Immature natural killer cell (primary cell): ENCODE data around the gene ICAM4. TPM values are rescaled to one million over a fixed set of nuclear protein-coding genes. Genes with fewer than 3 reads are reported as not detected.

Source experiments
- DNase-seq, 3 donors: peaks; one replicate each; pipeline ENCODE4 v3.0.0; 2022; ENCODE audit warnings: mixed read lengths in 1 of 3
- H3K27ac Mint-ChIP-seq, 6 donors: one replicate each; pipeline ENCODE4 v1.8.0; 2020; ENCODE audit warnings: mixed read lengths in 6 of 6, mild to moderate bottlenecking in 5 of 6, inconsistent platforms in 4 of 6, moderate library complexity in 3 of 6
- H3K27me3 Mint-ChIP-seq, 3 donors: one replicate each; pipeline ENCODE4 v1.8.0; 2020 to 2021; ENCODE audit warnings: low read depth in 3 of 3, mild to moderate bottlenecking in 3 of 3, mixed read lengths in 3 of 3, moderate library complexity in 3 of 3, inconsistent platforms in 1 of 3
- H3K36me3 Mint-ChIP-seq, 3 donors: one replicate each; pipeline ENCODE4 v1.8.0; 2020; ENCODE audit warnings: mixed read lengths in 3 of 3, inconsistent platforms in 2 of 3, mild to moderate bottlenecking in 2 of 3
- H3K4me1 Mint-ChIP-seq, 2 donors: one replicate each; pipeline ENCODE4 v1.8.0; 2020; ENCODE audit warnings: inconsistent platforms in 2 of 2, mild to moderate bottlenecking in 2 of 2, mixed read lengths in 2 of 2, moderate library complexity in 1 of 2
- H3K4me3 Mint-ChIP-seq, 5 donors: one replicate each; pipeline ENCODE4 v1.8.0; 2020; ENCODE audit warnings: mild to moderate bottlenecking in 5 of 5, mixed read lengths in 5 of 5, inconsistent platforms in 3 of 5, moderate library complexity in 3 of 5
- H3K9me3 Mint-ChIP-seq, 6 donors: one replicate each; pipeline ENCODE4 v1.8.0; 2020; ENCODE audit warnings: mild to moderate bottlenecking in 6 of 6, mixed read lengths in 6 of 6, inconsistent platforms in 4 of 6, moderate library complexity in 3 of 6
- polyA plus RNA-seq, 3 donors: library from polyadenylated mRNA; unstranded; fragments of 300-500 nt; fragmentation: Illumina TruSeq; gene quantifications; one replicate each; pipeline ENCODE4 v1.2.3, GENCODE V29; 2021

Gene ICAM4
- polyA plus RNA-seq, 3 donors from 2014 or later: 0.63 to 1.1 TPM; not detected in 1

- H3K4me1 Mint-ChIP-seq: peaks cover 76 to 78% of the 10 kb centered on the region in 2 donors
- peaks cover 0 to 2% (median 0%) of the 10 kb centered on the region in 6 donors for H3K9me3 Mint-ChIP-seq
- peaks cover 51 to 77% (median 54%) of the 10 kb centered on the region in 3 donors for H3K27me3 Mint-ChIP-seq
- peak overlapping the region in 1 of 6 donors; percentile 39 for H3K27ac Mint-ChIP-seq
- H3K4me3 Mint-ChIP-seq: peak overlapping the region; percentile 83 to 90 (median 85)
- DNase-seq: no peak
- H3K36me3 Mint-ChIP-seq: peaks cover 8 to 11% (median 9%) of the 10 kb centered on the region in 3 donors
These were observed 3.7 kb downstream of the ICAM4 start for GRCh38 chr19:10290357-10290875.

GRCh38 chr19:10290876-10291553 lies 4.3 kb downstream of the ICAM4 start:
- Mint-ChIP-seq H3K4me3 (peak overlapping the region; percentile 83 to 90 (median 85)), H3K9me3 (peaks cover 0 to 2% (median 0%) of the 10 kb centered on the region in 6 donors), H3K27ac (peak overlapping the region in 3 of 6 donors; percentile 32 to 71 (median 39)), H3K27me3 (peaks cover 54 to 81% (median 59%) of the 10 kb centered on the region in 3 donors), H3K36me3 (peaks cover 2 to 6% (median 3%) of the 10 kb centered on the region in 3 donors), H3K4me1 (peaks cover 78% of the 10 kb centered on the region in 2 donors)
- DNase-seq: peak; percentile 54 to 59 (median 55)

DNA sequence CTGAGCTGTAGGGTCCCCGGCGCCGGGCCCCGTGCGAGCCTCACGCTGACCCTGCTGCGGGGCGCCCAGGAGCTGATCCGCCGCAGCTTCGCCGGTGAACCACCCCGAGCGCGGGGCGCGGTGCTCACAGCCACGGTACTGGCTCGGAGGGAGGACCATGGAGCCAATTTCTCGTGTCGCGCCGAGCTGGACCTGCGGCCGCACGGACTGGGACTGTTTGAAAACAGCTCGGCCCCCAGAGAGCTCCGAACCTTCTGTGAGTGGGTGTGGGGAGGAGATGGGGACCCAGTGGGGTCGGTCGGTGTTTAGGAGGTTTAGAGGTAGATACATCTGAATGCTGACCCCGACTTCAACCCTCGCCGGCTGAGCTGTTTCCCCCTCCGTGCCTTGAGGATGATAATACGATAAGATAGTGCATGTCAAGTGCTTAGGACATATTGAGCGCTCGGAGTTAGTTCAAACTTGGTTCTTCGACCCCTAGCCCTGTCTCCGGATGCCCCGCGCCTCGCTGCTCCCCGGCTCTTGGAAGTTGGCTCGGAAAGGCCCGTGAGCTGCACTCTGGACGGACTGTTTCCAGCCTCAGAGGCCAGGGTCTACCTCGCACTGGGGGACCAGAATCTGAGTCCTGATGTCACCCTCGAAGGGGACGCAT lies 4.9 kb downstream of the ICAM4 start:
- peaks cover 0 to 3% (median 0%) of the 10 kb centered on the region in 6 donors for H3K9me3 Mint-ChIP-seq
- peaks cover 71% of the 10 kb centered on the region in 2 donors for H3K4me1 Mint-ChIP-seq
- H3K4me3 Mint-ChIP-seq: peak overlapping the region; percentile 83 to 90 (median 85)
- no peaks in the 10 kb centered on the region for H3K36me3 Mint-ChIP-seq
- peak in 1 of 3 donors; percentile 17 for DNase-seq
- H3K27ac Mint-ChIP-seq: peak overlapping the region in 4 of 6 donors; percentile 39 to 73 (median 56)
- H3K27me3 Mint-ChIP-seq: peaks cover 54 to 76% (median 59%) of the 10 kb centered on the region in 3 donors

- H3K27ac Mint-ChIP-seq: peak overlapping the region in 5 of 6 donors; percentile 39 to 73 (median 50)
- H3K4me1 Mint-ChIP-seq: peaks cover 65% of the 10 kb centered on the region in 2 donors
- peaks cover 0 to 3% (median 0%) of the 10 kb centered on the region in 6 donors for H3K9me3 Mint-ChIP-seq
- peaks cover 48 to 72% (median 56%) of the 10 kb centered on the region in 3 donors for H3K27me3 Mint-ChIP-seq
- H3K4me3 Mint-ChIP-seq: peak overlapping the region; percentile 83 to 90 (median 85)
- no peaks in the 10 kb centered on the region for H3K36me3 Mint-ChIP-seq
- peak; percentile 71 to 73 (median 72) for DNase-seq
These were observed 5.5 kb downstream of the ICAM4 start for GRCh38 chr19:10292206-10292788.

DNA sequence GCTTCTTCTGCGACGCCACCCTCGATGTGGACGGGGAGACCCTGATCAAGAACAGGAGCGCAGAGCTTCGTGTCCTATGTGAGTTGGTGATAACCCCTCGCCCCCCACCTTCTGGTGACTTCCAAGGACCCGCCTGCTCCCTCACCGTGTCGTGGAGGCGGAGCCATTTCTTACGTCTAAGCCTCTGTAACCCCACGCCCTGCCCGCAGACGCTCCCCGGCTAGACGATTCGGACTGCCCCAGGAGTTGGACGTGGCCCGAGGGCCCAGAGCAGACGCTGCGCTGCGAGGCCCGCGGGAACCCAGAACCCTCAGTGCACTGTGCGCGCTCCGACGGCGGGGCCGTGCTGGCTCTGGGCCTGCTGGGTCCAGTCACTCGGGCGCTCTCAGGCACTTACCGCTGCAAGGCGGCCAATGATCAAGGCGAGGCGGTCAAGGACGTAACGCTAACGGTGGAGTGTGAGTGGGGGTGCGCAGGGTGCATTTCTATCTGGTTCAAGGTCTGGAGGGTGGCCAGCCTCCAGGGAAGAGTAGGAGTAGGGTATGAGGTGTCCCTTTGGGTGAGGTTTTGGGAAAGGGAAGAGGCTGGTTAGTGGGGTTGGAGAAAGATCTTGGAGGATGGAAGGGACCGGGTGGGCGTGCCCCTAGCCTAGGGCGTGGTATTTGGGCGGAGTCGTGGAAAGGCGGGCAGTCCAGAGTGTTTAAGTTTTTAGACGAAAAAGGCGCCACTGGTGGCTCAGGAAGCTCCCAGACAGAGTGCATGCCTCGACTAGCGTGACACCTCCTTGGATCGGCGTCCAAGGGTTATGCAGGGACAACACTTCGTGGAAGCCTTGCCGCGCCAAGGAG lies 6.3 kb downstream of the ICAM4 start:
- peak in 2 of 3 donors; percentile 23 to 34 for DNase-seq
- no peaks in the 10 kb centered on the region for H3K36me3 Mint-ChIP-seq
- H3K9me3 Mint-ChIP-seq: peaks cover 0 to 3% (median 0%) of the 10 kb centered on the region in 6 donors
- peaks cover 58% of the 10 kb centered on the region in 2 donors for H3K4me1 Mint-ChIP-seq
- H3K4me3 Mint-ChIP-seq: peak overlapping the region; percentile 83 to 90 (median 85)
- peak overlapping the region in 5 of 6 donors; percentile 21 to 75 (median 50) for H3K27ac Mint-ChIP-seq
- H3K27me3 Mint-ChIP-seq: peaks cover 43 to 64% (median 52%) of the 10 kb centered on the region in 3 donors

DNA sequence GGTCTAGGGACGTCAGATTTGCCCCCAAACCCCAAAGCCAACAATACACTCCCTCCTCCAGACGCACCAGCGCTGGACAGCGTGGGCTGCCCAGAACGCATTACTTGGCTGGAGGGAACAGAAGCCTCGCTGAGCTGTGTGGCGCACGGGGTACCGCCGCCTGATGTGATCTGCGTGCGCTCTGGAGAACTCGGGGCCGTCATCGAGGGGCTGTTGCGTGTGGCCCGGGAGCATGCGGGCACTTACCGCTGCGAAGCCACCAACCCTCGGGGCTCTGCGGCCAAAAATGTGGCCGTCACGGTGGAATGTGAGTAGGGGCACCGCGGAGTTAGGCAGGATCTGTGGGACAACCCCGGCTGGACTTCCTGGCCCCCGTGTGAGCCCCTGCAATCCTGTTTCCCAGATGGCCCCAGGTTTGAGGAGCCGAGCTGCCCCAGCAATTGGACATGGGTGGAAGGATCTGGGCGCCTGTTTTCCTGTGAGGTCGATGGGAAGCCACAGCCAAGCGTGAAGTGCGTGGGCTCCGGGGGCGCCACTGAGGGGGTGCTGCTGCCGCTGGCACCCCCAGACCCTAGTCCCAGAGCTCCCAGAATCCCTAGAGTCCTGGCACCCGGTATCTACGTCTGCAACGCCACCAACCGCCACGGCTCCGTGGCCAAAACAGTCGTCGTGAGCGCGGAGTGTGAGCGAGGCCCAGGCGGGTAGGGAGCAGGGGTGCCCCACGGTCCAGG lies 7.0 kb downstream of the ICAM4 start:
- peak overlapping the region in 2 of 5 donors; percentile 86 to 90 for H3K4me3 Mint-ChIP-seq

GRCh38 chr19:10294368-10294697 lies 7.6 kb downstream of the ICAM4 start:
- Mint-ChIP-seq H3K27me3 (peaks cover 36 to 55% (median 47%) of the 10 kb centered on the region in 3 donors), H3K27ac (no peak overlapping the region), H3K4me1 (peaks cover 45 to 47% of the 10 kb centered on the region in 2 donors), H3K9me3 (peaks cover 0 to 3% (median 0%) of the 10 kb centered on the region in 6 donors), H3K36me3 (no peaks in the 10 kb centered on the region), H3K4me3 (peak overlapping the region; percentile 29 to 92 (median 49))
- DNase-seq: no peak

More for the DNA sequence above, 7.0 kb downstream of the ICAM4 start:
- Mint-ChIP-seq H3K36me3 (no peaks in the 10 kb centered on the region), H3K9me3 (peaks cover 0 to 3% (median 0%) of the 10 kb centered on the region in 6 donors), H3K4me1 (peaks cover 50 to 53% of the 10 kb centered on the region in 2 donors), H3K27me3 (peaks cover 41 to 58% (median 47%) of the 10 kb centered on the region in 3 donors), H3K27ac (peak overlapping the region in 2 of 6 donors; percentile 39 to 75)
- DNase-seq: no peak

GRCh38 chr19:10295305-10295846 lies 8.6 kb downstream of the ICAM4 start:
- Mint-ChIP-seq H3K27me3 (peaks cover 32 to 48% (median 42%) of the 10 kb centered on the region in 3 donors), H3K4me3 (peak overlapping the region; percentile 87 to 95 (median 91)), H3K36me3 (no peaks in the 10 kb centered on the region), H3K27ac (peak overlapping the region; percentile 31 to 95 (median 85)), H3K9me3 (peaks cover 0 to 3% (median 0%) of the 10 kb centered on the region in 6 donors), H3K4me1 (peaks cover 37 to 41% of the 10 kb centered on the region in 2 donors)
- DNase-seq: peak; percentile 74 to 81 (median 79)

DNA sequence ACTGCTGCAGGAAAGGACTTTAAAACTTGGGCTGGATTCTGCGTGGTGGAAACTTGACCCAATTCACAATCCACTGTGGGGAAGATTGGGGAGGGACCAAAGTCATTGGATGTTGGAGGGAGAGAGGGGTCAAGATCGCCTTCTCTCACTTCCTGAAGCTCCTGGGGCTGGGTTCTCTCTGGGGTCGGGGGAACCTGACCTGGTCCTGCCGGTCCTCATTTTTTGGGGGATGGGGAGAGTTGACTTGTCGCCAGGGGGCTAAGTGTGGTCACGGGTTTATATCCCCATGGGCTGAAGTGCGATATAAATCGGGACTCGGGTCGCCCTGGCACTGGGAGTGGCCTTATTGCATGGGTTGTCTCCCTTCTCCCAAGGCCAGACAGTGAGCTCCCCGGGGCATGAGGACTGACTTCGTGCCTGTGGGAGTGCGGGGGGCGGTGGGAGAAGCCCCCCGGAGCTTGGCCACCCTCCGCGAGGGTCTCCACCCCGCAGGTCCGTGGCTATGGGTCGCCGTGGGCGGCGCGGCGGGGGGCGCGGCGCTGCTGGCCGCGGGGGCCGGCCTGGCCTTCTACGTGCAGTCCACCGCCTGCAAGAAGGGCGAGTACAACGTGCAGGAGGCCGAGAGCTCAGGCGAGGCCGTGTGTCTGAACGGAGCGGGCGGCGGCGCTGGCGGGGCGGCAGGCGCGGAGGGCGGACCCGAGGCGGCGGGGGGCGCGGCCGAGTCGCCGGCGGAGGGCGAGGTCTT lies 9.3 kb downstream of the ICAM4 start:
- peak overlapping the region; percentile 87 to 95 (median 91) for H3K4me3 Mint-ChIP-seq
- no peak for DNase-seq
- H3K9me3 Mint-ChIP-seq: peaks cover 0 to 3% (median 0%) of the 10 kb centered on the region in 6 donors
- H3K4me1 Mint-ChIP-seq: peaks cover 31 to 35% of the 10 kb centered on the region in 2 donors
- no peaks in the 10 kb centered on the region for H3K36me3 Mint-ChIP-seq
- H3K27me3 Mint-ChIP-seq: peaks cover 29 to 43% (median 38%) of the 10 kb centered on the region in 3 donors
- H3K27ac Mint-ChIP-seq: peak overlapping the region; percentile 31 to 95 (median 85)

DNA sequence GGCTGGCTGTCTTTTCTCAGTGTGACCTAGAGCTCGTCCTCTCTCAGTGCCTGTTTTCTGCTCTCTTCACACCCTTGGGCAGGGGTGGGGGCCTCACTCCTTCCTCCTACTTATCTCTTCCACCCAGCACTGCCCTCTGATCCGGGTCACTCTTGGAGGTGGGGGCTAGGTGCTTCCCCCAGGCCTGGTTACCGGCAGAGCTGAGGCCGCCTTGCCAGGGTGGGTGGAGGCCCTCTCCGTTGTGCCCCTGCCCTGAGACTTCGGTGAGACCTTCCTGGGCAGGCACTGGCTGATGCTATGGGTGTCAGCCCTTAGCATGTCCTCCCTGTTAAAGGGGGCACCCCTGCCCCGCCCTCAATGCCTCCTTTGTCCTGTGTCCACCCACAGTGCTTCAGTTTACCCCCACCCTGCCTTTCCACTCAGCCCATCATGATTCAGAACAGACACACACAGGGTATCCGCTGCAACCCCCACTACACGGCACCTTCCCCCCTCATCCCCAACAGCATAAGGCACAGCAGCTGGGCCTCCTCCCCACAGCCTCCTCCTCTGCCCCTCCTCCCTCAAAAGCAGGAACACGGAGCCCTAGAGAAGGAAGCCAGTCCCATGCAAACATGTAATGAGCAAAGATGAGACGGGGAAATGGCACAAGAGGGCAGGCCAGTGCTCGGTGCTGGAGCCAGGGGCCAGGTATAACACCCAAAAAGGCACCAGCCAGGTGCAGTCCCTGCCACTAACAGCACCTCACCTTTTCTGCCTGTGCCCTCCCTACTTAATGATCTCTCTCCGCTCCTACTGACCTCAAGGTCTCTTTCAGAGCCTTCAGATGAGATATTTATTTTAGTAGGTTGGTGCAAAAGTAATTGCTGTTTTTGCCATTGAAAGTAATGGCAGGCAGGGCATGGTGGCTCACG lies 13.0 kb downstream of the ICAM4 start:
- no peak overlapping the region for H3K4me3 Mint-ChIP-seq

More for the DNA sequence above, 13.0 kb downstream of the ICAM4 start:
- H3K4me1 Mint-ChIP-seq: peaks cover 7 to 8% of the 10 kb centered on the region in 2 donors
- peaks cover 2 to 11% (median 9%) of the 10 kb centered on the region in 3 donors for H3K27me3 Mint-ChIP-seq
- peak overlapping the region in 1 of 6 donors; percentile 39 for H3K27ac Mint-ChIP-seq
- no peak for DNase-seq
- no peaks in the 10 kb centered on the region for H3K36me3 Mint-ChIP-seq
- H3K9me3 Mint-ChIP-seq: peaks cover 0 to 2% (median 0%) of the 10 kb centered on the region in 6 donors
